NB4 (cell line): Measurements from ENCODE around the gene TMEM9.

Experiments
- CTCF ChIP-seq: IDR thresholded peaks from one replicate; pipeline ENCODE4 v1.5.1; 2012; ENCODE audit warnings: low read depth, low read length
- POLR2A ChIP-seq: IDR thresholded peaks from 2 replicates; pipeline ENCODE4 v1.6.1; 2011; ENCODE audit warnings: mild to moderate bottlenecking; ENCODE audit not compliant: insufficient read length; ENCODE audit errors: extremely low read depth
- TF ChIP-seq, protein P1 (sequence below): IDR thresholded peaks from 2 replicates; pipeline ENCODE4 v1.6.1; 2011; ENCODE audit warnings: low read depth, low read length

GRCh38 chr1:201125800-201126199 lies 28.5 kb downstream of the TMEM9 start:
- no peak for TF ChIP-seq POLR2A
- TF ChIP-seq CTCF, result no peak
- TF ChIP-seq, protein P1, sequence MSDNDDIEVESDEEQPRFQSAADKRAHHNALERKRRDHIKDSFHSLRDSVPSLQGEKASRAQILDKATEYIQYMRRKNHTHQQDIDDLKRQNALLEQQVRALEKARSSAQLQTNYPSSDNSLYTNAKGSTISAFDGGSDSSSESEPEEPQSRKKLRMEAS, result no peak
